ENCODE data around the gene CABLES1.
"Not testable (repeated sequence)": the region's sequence is repeated elsewhere in the genome, so short reads cannot be mapped to it uniquely, and the experiment has no call there.

The CABLES1 gene

DNA sequence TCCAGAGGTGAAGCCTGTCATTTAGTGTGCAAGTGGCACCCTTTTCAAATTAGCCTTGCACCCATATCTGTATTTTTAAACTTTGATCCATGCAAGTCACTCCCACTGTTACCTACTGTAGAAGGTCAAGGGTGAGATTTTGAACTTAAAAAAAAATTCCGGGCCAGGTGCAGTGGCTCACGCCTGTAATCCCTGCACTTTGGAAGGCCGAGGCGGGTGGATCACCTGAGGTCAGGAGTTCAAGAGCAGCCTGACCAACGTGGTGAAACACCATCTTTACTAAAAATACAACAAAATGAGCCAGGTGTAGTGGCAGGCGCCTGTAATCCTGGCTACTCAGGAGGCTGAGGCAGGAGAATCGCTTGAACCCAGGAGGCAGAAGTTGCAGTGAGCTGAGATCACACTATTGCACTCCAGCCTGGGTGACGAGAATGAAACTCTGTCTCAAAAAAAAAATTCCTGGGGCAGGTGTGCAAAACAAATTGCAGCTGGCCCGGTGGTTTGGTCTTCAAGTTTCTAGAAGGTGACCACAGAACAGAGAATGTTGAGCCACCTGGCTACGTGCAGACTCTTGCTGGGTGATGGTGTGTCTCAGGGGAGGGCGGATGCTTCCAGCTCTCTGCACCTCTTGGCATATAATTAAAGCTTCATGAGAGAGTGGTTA, 106.7 kb downstream of the CABLES1 start:
- not testable (repeated sequence) for DNase-seq (ENCODE audit: low spot score)

DNA sequence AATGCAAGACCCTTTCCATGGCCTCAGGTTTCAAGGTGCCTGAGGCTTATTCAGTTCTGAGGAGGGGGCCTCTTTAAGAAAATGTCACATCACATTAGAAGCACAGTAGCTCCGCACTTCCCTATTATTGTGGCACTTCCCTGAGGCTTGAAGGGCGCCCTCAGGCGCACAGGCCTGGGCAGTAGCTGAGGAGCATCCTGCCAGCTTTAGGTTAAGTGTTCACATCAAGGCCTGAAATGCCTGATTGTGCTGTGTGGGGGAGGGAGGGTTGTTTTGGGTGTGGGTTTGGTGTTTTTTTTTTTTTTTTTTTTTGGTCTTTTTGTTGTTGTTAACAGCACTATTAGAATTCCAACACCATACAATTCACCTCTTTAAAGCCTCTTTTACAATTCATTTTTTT, 107.9 kb downstream of the CABLES1 start:
- no peak for DNase-seq (ENCODE audit: low spot score)

DNA sequence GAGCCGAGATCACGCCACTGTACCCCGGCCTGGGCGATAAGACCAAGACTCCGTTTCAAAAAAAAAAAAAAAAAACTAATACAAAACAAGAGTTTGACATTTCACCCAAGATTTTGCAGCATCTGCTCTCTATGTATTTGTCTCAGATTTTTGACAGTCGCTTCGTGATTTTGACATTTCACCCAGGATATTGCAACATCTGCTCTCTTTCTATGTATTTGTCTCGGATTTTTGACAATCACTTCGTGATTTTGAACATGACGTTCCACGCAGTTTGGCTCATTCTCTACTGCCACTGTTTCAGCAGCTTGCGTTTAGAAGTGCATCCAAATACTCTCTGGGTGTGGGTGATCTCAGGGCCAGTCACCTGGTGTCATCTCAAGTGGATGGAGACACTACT, 108.5 kb downstream of the CABLES1 start:
- no peak for DNase-seq (ENCODE audit: low spot score)

DNA sequence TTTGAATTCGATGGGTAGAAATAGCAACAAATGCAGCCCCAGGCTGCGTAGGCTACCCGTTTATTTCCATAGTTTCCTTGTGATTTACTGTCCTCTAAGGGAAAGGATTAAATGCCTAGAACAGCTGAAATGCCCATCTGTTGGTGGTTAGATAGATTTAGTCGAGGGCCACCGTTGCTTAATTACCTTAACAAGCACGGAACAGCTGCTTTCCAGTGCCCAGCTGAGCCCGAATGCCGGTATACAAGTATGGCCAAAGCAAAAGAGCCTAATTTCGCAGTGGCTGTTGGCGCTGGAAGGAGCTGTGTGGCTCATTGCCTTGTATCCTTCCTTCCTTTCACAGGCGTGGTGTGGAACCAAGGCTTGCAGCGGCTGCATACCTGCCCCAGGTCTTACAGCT, 109.1 kb downstream of the CABLES1 start:
- DNase-seq (ENCODE audit: low spot score), result no peak

DNA sequence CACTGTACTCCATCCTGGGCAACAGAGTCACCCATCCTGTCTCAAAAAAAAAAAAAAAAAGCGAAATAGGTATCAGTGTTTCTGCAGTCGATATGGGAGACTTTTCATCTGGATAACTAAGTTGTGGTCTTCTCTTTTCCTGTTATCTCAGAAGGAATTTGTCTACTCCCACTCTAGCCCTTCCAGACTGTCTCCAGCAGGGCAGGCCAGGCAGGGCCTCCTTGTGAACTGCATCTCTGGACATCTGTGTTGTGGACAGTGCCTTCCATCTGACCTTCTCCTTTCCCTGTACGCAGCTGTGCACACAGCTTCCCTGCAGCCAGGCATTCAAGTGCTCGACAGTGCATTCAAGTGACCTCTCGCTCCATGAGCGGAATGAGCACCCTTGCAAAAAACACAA, 110.2 kb downstream of the CABLES1 start:
- DNase-seq (ENCODE audit: low spot score), result no peak

DNA sequence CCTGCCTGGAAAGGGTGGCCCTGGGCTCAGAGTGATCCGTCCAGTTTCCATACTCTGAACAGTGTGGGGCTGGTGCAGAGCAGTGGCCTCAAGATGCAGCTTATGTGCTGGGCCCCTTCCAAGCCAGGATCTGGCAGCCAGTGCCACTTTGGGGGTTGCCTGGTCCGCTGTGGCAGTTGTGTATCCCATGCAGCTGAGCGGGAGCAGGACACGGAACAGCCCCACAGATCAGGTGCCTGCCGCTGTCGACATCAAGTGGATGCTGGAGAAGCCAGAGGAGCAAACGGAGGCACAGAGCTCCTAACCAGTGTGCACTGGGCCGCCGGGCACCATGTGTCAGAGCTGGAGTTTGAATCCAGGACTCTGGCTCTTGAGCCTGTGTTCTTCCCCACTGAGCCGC, 112.0 kb downstream of the CABLES1 start:
- no peak for DNase-seq (ENCODE audit: low spot score)

DNA sequence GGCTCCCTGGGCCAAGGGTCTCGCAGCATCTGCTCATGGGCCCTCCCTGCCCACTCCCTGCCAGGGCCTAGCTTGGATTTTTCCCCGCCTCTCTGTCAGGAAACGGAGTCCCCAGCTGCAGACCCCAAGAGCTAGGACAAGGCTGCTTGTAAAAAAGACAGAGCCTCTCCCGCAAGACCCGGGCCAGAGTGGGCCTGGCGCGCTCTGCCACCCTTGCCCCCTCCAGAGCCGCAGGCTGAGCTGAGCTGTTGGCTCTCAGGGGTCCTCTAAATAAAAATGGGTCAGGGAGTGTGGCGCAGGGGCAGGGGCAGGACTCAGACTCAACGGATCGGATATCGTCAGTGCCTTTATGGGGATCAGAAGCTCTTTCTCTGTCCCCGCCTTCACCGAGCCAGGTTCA, 112.6 kb downstream of the CABLES1 start:
- no peak for DNase-seq (ENCODE audit: low spot score)

DNA sequence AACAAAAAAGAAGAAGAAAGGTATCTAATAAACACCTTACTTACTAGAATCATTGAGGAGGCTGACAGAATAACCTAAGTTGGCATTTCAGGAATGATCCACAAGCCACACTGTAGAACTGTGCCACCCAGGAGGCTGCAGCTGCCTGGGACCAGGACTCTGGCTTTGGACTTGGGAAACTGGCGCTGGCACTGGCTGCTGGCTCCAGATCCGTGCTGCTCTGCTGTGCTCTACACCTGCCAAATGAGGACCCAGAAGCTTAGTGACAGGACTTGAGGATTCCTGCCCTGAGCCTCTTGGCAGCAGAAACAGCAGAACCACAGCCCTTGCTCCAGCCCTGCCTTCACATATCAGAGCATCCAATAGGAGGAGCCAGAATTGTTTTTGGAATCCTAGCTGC, 113.5 kb downstream of the CABLES1 start:
- DNase-seq (ENCODE audit: low spot score), result no peak

DNA sequence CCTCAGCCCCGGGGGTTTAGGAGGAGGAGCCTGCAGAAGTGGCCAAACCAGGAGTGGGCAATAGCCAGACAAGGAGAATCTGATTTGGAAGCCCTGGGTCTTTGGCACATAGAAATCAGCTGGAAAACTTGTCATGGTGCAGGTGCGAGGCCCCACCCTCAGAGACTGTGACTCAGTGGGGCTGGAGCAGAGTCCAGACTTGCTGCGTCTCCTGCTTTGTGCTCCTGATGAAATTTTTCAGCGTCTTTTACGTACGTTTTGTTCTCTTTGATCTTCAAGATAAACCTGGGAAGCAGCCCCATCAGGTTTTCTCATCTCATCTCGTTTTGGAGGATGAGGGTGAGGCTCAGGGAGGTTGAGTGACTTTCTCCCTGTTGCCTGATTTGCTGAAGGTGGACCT, 114.1 kb downstream of the CABLES1 start:
- no peak for DNase-seq (ENCODE audit: low spot score)

DNA sequence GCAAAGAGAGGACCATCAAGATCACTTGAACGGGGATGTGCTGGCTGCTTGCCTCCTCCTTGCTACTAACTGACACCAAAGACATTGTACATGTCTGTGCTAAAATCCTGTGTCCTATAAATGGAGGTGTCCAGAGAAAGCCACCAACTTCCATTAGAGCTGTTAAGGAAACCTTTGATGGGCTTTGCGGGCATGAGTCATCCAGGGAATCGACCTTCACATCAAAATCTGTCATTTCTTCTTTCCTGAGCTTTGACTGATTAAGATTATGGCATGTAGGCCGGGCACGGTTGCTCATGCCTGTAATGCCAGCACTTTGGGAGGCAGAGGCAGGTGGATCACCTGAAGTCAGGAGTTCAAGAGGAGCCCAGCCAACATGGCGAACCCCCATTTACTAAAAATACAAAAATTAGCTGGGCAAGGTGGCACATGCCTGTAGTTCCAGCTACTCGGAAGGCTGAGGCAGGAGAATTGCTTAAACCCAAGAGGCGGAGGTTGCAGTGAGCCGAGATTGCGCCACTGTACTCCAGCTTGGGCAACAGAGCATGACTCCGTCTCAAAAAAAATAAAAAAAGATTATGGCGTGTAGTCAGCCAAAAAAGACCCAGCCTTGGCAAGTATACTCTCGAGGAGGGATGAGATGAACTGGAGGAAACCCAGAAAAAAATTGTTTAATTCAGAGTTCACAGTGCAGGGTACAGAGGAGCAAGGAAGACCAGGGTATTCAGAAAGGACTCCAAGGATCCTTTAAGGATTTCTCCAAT, 115.8 kb downstream of the CABLES1 start:
- no peak for DNase-seq (ENCODE audit: low spot score)

DNA sequence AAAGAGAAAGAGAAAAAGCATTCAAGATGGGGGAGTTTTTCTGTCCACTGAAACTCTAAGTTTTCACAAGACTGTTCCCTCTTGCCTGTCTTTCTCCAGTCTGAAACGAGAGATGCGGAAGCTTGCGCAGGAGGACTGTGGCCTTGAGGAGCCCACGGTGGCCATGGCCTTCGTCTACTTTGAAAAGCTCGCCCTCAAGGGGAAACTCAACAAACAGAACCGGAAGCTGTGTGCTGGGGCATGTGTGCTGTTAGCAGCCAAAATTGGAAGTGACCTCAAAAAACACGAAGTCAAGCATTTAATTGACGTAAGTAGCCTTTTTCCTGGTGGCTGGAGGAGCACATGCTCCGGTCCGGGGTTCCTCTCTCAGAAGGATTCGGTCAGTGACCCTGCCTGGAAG, 118.3 kb downstream of the CABLES1 start:
- DNase-seq (ENCODE audit: low spot score), result no peak

DNA sequence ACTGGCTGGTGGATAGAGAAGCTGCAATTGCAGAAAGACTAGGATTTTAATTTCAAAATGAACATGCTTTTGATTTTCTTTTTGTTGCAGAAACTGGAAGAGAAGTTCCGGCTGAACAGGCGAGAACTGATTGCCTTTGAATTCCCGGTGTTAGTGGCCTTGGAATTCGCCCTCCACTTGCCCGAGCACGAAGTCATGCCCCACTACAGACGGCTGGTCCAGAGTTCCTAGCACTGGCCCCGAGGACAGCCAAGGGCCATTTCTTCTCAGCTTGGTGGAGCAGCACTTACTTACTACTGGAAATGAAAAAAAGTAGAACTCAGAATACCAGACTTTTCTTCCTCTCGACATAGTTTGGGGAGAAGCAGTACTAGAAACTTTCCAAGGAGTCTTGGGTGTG, 121.9 kb downstream of the CABLES1 start:
- DNase-seq (ENCODE audit: low spot score), result no peak

DNA sequence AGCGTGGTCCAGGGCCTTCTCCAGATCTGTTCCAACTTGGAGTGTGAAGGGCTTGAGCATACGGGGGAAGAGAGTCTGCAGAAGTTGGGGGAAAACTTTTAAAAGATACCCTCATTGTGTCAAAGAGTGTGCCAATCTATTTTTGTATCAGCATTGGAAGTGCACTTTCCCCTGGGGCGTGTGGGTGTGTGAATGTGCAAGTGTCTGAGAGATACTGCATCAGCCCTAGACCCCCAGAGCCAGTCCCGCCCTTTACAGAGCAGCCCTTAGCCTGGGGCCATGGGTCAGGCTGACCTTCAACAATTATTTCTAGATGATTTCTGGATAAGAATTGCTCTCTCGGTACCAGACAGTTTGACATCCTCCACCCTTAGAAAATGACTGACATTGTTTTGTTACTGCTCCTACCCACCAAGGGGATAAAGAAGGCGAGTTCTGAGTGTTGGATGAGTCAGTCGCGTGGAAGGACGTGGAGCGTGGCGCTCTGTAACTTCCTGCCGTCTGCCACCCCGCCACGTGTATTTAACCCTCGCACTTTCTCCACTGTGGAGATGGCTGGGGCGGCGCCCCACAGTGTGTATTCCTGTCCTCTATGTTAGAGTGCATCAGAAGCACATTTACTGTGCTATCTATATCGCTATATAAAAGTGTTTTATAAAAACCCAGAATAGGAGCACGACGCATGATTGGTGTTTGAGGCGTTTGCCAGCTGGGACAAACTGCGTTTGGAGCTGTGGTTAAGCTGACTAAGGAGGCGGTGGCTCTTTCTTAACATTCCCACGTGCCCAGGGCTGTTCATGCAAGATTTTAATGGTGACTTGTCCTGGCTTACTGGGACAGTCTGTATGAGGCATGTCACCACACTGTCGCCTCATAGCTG, 122.6 kb downstream of the CABLES1 start:
- no peak for DNase-seq (ENCODE audit: low spot score)

DNA sequence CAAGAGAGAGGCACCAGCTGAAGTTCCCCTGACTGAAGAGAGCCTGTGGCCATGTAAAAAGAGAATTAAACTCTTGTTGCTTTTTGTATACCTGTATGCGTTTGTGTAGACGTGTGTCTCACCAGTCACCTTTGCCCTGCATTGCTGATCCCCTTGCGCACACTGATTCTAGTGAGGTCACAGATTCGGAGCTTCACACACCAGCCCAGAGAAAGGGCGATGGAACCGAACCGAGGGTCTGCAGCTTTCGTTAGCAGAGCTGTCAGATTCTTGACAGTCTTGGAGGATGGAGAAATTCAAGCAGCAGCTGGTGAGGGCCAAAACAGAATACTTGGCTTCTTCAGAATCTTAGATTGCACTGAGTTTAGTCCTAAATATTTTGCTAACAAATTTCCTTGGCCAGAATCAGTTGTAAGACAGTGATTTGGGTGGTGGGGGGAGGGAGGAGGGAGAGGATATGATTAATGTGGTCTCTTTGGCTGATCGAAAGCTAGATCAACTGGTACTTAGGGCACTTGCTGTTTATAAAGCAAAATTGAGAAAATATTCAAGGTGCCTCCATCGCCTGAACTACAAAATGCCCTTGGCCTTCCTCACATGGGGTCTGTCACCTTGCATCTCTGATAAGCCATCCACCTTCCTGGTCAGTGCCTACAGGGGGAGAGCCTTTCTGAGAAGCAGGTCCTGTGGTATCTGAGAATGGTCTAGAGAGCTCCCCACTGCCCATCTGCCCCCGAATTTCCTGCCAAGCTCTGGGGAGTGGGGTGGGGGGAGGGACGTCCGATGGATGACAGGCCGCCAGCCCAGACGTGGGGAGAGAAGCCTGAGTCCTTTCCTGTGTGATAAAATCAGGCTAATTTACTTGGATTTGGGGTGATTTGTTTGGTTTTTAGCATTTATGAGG, 123.5 kb downstream of the CABLES1 start:
- no peak for DNase-seq (ENCODE audit: low spot score)

DNA sequence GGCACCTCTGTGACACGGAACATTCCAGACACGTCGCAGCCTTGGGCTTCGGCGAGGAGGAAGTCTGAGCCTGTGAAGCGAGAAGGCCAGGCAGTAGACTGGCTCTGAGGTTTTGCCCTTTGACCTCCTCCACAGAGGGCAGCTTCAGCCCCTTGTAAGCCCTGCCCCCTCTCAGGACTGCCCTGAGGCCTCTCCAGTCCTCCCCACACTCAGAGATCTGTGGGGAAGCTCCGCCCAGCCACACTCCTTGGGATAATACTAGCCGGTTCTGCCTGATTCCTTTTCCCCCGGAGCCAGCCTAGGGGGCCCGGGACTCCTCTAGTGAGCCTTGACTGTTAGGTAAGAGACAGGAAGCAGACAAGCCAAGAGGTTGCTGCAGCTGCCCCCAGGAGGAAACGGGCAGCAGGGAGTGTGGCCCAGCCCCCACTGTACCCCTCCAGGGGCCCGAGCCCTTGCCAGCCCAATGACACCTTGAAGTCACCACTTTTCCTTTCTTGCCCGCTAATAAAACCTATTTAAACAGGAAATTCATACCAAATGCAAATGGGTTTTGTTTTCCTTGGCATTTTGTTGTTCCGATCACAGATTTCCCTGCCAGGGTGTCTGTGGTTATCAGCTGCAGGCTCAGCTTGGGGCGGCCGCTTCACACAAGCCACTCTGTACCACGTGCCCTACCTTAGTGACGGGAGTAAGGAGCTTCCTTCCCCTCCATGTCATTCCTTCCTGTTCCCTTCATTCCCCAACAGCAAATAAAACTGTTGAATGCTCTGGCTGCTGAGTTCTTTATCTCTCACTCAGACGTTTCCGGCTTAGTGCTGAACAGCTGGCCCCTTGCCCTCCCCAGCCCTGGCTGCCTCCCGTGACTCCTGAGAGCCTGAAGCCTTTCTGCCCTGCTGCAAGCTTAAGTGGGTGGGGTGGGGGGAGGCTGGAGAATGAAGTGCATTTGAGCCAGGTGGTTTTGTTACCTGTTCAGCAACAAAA, 124.7 kb downstream of the CABLES1 start:
- peak; percentile 78 for DNase-seq (ENCODE audit: low spot score)

DNA sequence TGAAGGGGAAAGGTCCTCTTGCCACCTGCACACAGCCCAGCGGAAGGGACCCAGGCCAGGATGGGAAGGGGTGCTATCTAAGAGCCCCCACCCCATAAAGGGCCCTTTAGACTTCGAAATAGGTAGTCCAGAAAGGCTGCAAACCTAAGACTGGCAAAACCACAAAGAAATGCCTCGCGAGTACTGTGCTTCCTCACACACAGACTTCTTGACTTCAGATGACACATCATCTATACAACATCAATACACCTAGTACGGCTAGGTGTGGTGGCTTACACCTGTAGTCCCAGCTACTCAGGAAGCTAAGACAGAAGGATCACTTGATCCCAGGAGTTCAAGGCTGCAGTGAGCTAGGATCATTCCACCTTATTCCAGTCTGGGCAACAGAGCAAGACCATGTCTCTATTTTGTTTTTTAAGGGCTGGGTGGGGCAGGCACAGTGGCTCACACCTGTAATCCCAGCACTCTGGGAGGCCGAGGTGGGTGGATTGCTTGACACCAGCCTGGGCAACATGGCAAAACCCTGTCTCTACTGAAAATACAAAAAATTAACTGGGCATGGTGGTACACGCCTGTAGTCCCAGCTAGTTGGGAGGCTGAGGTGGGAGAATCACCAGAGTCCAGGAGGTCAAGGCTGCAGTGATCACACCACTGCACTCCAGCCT, 125.8 kb downstream of the CABLES1 start:
- no peak for DNase-seq (ENCODE audit: low spot score)

DNA sequence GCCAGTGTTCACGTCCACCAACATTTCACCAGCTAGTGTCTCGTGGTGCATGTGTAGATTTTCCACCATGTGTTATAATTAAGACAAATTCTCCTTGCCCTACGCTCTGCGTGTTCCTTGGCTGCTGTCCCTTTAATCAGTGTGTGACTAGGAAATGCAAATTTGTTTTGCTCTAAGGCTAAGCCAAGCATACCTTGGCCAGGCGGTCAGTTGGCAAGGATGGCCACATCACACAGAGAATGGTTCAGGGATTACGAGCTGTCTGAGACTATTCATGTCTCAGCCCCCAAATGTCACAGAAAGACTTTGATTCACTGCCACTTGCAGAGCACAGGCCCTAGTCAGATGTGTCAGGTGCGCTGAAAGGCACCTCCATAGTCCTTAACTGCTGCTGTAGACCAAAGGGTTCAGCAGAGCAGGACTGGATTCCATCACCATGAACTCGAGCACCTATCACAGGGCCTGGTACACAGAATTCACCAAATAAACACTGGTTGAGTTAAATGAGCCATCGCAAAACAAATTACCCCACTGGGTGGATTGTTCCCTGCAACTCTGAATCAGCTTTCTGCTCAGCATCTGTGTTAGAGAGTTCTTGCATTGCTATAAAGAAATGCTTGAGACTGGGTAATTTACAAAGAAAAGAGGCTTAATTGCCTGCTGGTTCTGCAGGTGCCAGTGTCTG, 128.4 kb downstream of the CABLES1 start:
- no peak for DNase-seq (ENCODE audit: low spot score)

DNA sequence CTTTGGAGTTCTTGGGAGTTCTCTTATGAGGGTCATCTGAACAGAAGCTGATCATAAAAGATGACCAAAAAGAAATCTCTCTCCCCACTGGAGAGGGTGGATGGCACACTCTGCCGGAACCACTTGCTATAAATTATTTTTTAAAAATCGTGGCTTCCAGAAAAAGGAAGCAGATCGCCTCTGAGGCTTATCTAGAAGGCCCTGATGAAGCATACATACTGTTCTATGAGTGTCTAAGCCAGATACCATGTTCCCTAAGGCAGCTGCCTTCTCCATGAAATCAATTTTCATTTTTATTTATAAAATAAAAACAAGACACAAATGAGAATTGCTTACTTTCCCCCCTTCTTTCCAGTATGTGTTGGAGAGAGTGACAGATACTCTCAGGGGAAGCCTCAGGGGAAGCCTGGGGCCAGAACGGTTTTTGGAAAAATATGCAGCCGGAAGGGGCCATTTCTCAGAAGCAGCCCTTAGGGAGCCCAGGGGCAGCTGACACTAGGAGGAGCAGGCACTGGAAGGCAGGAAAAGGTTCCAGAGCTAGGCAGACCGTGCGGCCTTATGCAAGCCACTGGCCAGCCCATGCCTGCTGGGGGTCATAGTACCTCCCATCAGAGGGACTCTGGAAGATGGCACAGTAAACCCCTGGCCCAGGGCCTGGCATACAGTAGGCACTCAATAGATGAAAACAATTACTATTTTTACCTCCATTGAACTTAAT, 130.6 kb downstream of the CABLES1 start:
- no peak for DNase-seq (ENCODE audit: low spot score)
